HG03064 (cell line): ENCODE data around the gene BRD7.

ENCODE experiments used
- ATAC-seq: cut with Tn5 transposase; IDR thresholded peaks from one replicate; pipeline ENCODE4 v1.9.1; 2021; ENCODE audit warnings: low read depth; ENCODE audit not compliant: unreplicated experiment

Gene BRD7

GRCh38 chr16:50390371-50390771 is 21.6 kb upstream of the BRD7 start:
- ATAC-seq: no peak

GRCh38 chr16:50389900-50390299 is 21.1 kb upstream of the BRD7 start:
- ATAC-seq: no peak

- no peak for ATAC-seq
These were observed 19.7 kb upstream of the BRD7 start for GRCh38 chr16:50388496-50388895.

- no peak for ATAC-seq
These were observed 18.0 kb upstream of the BRD7 start for GRCh38 chr16:50386774-50387173.

- no peak for ATAC-seq
These were observed 17.4 kb upstream of the BRD7 start for GRCh38 chr16:50386139-50386538.

GRCh38 chr16:50384500-50385135 is 15.8 kb upstream of the BRD7 start:
- no peak for ATAC-seq

GRCh38 chr16:50381679-50382440 is 13.1 kb upstream of the BRD7 start:
- ATAC-seq: no peak

GRCh38 chr16:50378417-50378816 is 9.6 kb upstream of the BRD7 start:
- ATAC-seq: no peak

- ATAC-seq: no peak
These were observed 8.2 kb upstream of the BRD7 start for GRCh38 chr16:50377001-50377400.

GRCh38 chr16:50373780-50374179 is 5.0 kb upstream of the BRD7 start:
- ATAC-seq: no peak

- no peak for ATAC-seq
These were observed 4.5 kb upstream of the BRD7 start for GRCh38 chr16:50373345-50373701.

GRCh38 chr16:50372611-50373344 is 4.0 kb upstream of the BRD7 start:
- no peak for ATAC-seq

- ATAC-seq: no peak
These were observed 3.3 kb upstream of the BRD7 start for GRCh38 chr16:50371936-50372595.

GRCh38 chr16:50371036-50371716 is 2.4 kb upstream of the BRD7 start:
- ATAC-seq: no peak

GRCh38 chr16:50369133-50369804 is 481 bp upstream of the BRD7 start:
- no peak for ATAC-seq

GRCh38 chr16:50367777-50368409 is 895 bp downstream of the BRD7 start:
- no peak for ATAC-seq

- ATAC-seq: no peak
These were observed 2.8 kb downstream of the BRD7 start for GRCh38 chr16:50365791-50366575.

- ATAC-seq: no peak
These were observed 5.1 kb downstream of the BRD7 start for GRCh38 chr16:50363656-50364055.

- no peak for ATAC-seq
These were observed 8.0 kb downstream of the BRD7 start for GRCh38 chr16:50360779-50361178.
